Stimulated activated effector memory CD8-positive, alpha-beta T cell treated with anti-CD3 and anti-CD28 coated beads, Interleukin-12 subunit alpha, Interleukin-12 subunit beta, amount 100 ng/mL, for 72 hours (primary cell): ENCODE data around the gene SMPD1.

Experiments used
- ATAC-seq: fragments of 150-1000 bp; cut with Tn5 transposase; 2 replicates; pipeline ENCODE4 v1.10.0; 2021
- DNase-seq, 2 donors: peaks; one replicate each; pipeline ENCODE4 v3.0.0; 2021 to 2022; ENCODE audit warnings: low spot score in 2 of 2
- H3K27ac Mint-ChIP-seq: one replicate; pipeline ENCODE4 v1.8.0; 2022; ENCODE audit warnings: mild to moderate bottlenecking, mixed read lengths
- H3K36me3 Mint-ChIP-seq: one replicate; pipeline ENCODE4 v1.8.0; 2022; ENCODE audit warnings: mild to moderate bottlenecking, mixed read lengths
- H3K4me1 Mint-ChIP-seq: one replicate; pipeline ENCODE4 v1.8.0; 2022; ENCODE audit warnings: mixed read lengths
- H3K4me3 Mint-ChIP-seq: one replicate; pipeline ENCODE4 v1.8.0; 2022; ENCODE audit warnings: mild to moderate bottlenecking, mixed read lengths
- H3K9me3 Mint-ChIP-seq: one replicate; pipeline ENCODE4 v1.8.0; 2022; ENCODE audit warnings: mixed read lengths

The SMPD1 gene

GRCh38 chr11:6401464-6401863, 11.2 kb downstream of the SMPD1 start:
- Mint-ChIP-seq H3K4me1 (peaks cover 66% of the 10 kb centered on the region), H3K9me3 (no peaks in the 10 kb centered on the region), H3K4me3 (no peak overlapping the region), H3K36me3 (peaks cover 41% of the 10 kb centered on the region), H3K27ac (peak overlapping the region; percentile 90)
- DNase-seq = no peak
- ATAC-seq = no peak

GRCh38 chr11:6402061-6402470, 11.8 kb downstream of the SMPD1 start:
- DNase-seq = peak in 1 of 2 donors; percentile 75
- Mint-ChIP-seq H3K4me3 (peak overlapping the region; percentile 68), H3K36me3 (peaks cover 39% of the 10 kb centered on the region)

GRCh38 chr11:6402561-6402981, 12.3 kb downstream of the SMPD1 start:
- DNase-seq (peak; percentile 41 to 80), ATAC-seq (peak; percentile 90)
- peaks cover 37% of the 10 kb centered on the region for H3K36me3 Mint-ChIP-seq
- peaks cover 76% of the 10 kb centered on the region for H3K4me1 Mint-ChIP-seq
- peak overlapping the region; percentile 68 for H3K4me3 Mint-ChIP-seq
- peak overlapping the region; percentile 90 for H3K27ac Mint-ChIP-seq
- H3K9me3 Mint-ChIP-seq = no peaks in the 10 kb centered on the region

More at GRCh38 chr11:6402061-6402470, 11.8 kb downstream of the SMPD1 start:
- ATAC-seq = peak; percentile 72
- Mint-ChIP-seq H3K4me1 (peaks cover 72% of the 10 kb centered on the region), H3K27ac (peak overlapping the region; percentile 90), H3K9me3 (no peaks in the 10 kb centered on the region)

GRCh38 chr11:6403539-6403938, 13.3 kb downstream of the SMPD1 start:
- Mint-ChIP-seq H3K4me3 (peak overlapping the region; percentile 68), H3K4me1 (peaks cover 82% of the 10 kb centered on the region)
- no peak for ATAC-seq

DNA sequence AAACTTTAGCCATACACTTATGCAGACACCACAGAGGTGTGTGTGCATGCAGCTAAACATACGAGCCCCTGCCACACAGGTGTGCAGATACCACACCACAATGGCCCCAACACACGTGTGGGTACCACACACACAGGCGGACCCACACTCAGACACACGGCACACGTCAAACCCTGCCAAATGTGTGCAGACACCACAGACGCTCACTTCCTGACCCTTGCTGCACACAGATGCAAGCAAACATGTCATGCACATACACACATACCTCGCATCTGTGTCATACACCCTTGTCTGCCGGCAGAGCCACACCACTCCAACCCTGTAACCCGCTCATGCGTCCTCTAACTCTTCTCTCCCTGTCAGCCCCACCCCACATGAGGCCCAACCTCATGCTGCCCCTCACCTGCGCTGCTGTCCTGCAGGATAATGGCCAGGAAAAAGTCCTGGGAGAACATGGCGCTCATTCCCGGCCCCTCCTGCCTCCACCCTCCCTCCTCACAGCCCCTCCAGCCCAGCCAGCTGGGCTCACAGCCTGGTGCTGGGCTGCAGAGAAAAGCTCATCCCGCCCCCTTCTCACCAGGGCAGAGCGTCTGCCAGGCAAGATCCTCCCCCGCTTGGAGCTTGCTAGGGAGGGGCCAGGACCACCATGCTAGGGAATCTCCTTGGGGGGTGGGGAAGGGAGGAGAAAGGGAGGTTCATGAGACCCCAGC, 14.2 kb downstream of the SMPD1 start:
- DNase-seq (peak in 1 of 2 donors; percentile 49), ATAC-seq (peak; percentile 66)
- peaks cover 75% of the 10 kb centered on the region for H3K4me1 Mint-ChIP-seq
- H3K9me3 Mint-ChIP-seq = no peaks in the 10 kb centered on the region
- H3K36me3 Mint-ChIP-seq = peaks cover 34% of the 10 kb centered on the region
- peak overlapping the region; percentile 90 for H3K27ac Mint-ChIP-seq
- peak overlapping the region; percentile 10 for H3K4me3 Mint-ChIP-seq

More at GRCh38 chr11:6403539-6403938, 13.3 kb downstream of the SMPD1 start:
- peak in 1 of 2 donors; percentile 49 for DNase-seq
- Mint-ChIP-seq H3K36me3 (peaks cover 33% of the 10 kb centered on the region), H3K9me3 (no peaks in the 10 kb centered on the region), H3K27ac (peak overlapping the region; percentile 90)

DNA sequence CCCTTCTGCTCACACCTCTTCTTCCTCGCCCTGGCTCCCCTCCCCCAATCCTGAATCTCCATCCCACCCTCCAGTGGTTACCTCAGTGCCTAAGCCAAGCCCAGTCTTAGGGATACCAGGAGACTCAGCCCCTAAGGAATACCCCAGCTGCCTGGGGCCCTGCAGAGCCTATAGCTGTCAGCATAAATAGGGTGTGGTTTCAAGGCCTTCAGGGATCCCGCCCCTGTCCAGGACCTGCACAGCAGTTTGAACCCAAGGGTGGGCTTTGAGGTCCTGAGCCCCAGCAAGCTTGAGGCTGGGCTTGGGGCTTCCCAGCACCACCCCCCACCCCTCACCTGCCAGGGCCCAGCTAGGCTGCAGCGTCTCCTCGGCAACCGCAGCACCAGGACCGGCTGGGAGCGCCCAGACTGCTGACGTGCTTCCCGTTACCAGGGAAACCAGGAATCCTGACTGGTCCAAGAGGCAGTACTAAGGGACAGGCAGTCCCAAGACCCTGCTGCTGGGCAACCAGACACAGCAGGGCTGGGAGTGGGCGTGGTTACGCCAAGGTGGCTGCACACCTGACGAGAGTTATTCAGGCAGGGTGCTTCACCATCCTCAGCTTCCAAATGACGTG, 14.9 kb downstream of the SMPD1 start:
- Mint-ChIP-seq H3K4me1 (peaks cover 69% of the 10 kb centered on the region), H3K4me3 (no peak overlapping the region), H3K36me3 (peaks cover 31% of the 10 kb centered on the region), H3K9me3 (no peaks in the 10 kb centered on the region), H3K27ac (no peak overlapping the region)
- ATAC-seq = no peak
- peak in 1 of 2 donors; percentile 45 for DNase-seq

DNA sequence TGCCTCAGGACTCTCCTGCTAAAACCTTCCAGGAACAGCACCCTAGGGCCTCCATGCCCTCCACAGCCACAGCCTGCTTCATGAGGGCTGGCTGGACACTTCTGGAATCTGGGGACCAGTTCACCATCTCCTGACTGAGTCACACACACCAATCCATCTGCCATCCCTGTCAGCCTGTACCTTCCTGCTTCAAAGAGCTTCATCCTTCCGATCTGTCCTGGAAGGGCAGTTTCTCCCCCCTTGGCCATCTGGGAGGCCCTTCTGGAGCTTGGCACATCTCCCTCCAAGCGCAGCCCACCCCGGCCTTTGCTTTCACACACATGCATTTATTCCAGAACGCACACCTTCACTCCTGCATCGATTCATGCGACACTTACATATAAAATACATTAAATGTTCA, 15.6 kb downstream of the SMPD1 start:
- peaks cover 65% of the 10 kb centered on the region for H3K4me1 Mint-ChIP-seq
- H3K36me3 Mint-ChIP-seq = peaks cover 27% of the 10 kb centered on the region
- ATAC-seq = no peak
- no peaks in the 10 kb centered on the region for H3K9me3 Mint-ChIP-seq
- H3K27ac Mint-ChIP-seq = no peak overlapping the region
- no peak overlapping the region for H3K4me3 Mint-ChIP-seq
- DNase-seq = no peak

DNA sequence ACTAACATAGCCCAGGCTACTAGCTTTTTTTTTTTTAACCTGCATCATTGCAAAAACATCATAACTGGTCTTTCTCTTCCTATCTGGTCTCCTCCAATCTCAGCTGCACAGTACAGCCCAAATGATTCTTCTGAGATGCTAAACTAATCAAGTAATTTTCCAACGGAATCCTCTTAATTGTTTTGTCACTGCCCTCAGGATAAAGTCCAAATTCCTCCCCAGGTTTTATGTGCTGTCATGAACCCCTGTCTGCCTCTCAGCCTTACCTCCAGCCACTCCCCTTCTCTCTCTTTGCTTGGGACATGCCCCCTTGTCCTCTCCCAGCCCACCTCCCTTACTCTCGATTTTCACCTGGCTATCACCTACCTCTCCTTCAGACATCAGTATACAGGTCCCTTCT, 16.1 kb downstream of the SMPD1 start:
- peak overlapping the region; percentile 4 for H3K27ac Mint-ChIP-seq
- no peak for ATAC-seq
- no peaks in the 10 kb centered on the region for H3K9me3 Mint-ChIP-seq
- H3K4me1 Mint-ChIP-seq = peaks cover 60% of the 10 kb centered on the region
- H3K36me3 Mint-ChIP-seq = peaks cover 24% of the 10 kb centered on the region
- no peak overlapping the region for H3K4me3 Mint-ChIP-seq
- no peak for DNase-seq

GRCh38 chr11:6410695-6411430, 20.6 kb downstream of the SMPD1 start:
- no peak overlapping the region for H3K27ac Mint-ChIP-seq
- H3K36me3 Mint-ChIP-seq = peaks cover 12% of the 10 kb centered on the region
- no peak overlapping the region for H3K4me3 Mint-ChIP-seq
- DNase-seq (no peak), ATAC-seq (no peak)
- no peaks in the 10 kb centered on the region for H3K9me3 Mint-ChIP-seq
- peaks cover 35% of the 10 kb centered on the region for H3K4me1 Mint-ChIP-seq

GRCh38 chr11:6411594-6412031, 21.3 kb downstream of the SMPD1 start:
- Mint-ChIP-seq H3K27ac (no peak overlapping the region), H3K4me3 (no peak overlapping the region), H3K9me3 (no peaks in the 10 kb centered on the region), H3K4me1 (peaks cover 28% of the 10 kb centered on the region), H3K36me3 (peaks cover 12% of the 10 kb centered on the region)
- DNase-seq (no peak), ATAC-seq (no peak)

GRCh38 chr11:6413791-6414201, 23.5 kb downstream of the SMPD1 start:
- Mint-ChIP-seq H3K9me3 (no peaks in the 10 kb centered on the region), H3K36me3 (peaks cover 12% of the 10 kb centered on the region), H3K4me1 (peaks cover 13% of the 10 kb centered on the region), H3K4me3 (no peak overlapping the region), H3K27ac (no peak overlapping the region)
- ATAC-seq (peak; percentile 42), DNase-seq (no peak)

DNA sequence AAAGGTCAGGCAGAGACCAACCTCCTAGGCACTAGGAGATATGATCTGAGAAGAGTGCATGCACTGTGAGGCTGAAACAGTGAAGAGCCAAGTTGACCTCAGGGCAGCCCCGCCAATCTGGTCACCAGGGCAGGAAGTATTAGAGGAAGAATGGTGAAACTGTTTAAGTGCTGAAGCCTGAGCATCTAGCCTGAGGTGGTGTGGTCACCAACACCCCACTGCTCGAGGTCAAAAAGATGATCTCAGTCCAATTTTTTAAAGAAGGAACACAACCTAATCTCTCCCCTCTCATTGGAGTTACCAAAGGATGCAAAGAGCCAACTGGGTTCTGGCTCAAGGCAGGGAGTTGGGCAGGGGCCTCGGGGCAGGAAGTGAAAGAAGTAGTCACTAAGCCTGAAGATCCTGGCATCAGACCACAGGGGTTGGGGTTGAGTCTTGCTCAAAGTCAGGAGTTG, 24.6 kb downstream of the SMPD1 start:
- DNase-seq (peak in 1 of 2 donors; percentile 58), ATAC-seq (peak; percentile 68)
- H3K4me3 Mint-ChIP-seq = no peak overlapping the region
- no peaks in the 10 kb centered on the region for H3K9me3 Mint-ChIP-seq
- peaks cover 5% of the 10 kb centered on the region for H3K36me3 Mint-ChIP-seq
- H3K4me1 Mint-ChIP-seq = peaks cover 18% of the 10 kb centered on the region
- H3K27ac Mint-ChIP-seq = no peak overlapping the region

- no peaks in the 10 kb centered on the region for H3K9me3 Mint-ChIP-seq
- no peak overlapping the region for H3K27ac Mint-ChIP-seq
- no peak for DNase-seq
- H3K4me1 Mint-ChIP-seq = peaks cover 18% of the 10 kb centered on the region
- peaks cover 2% of the 10 kb centered on the region for H3K36me3 Mint-ChIP-seq
- no peak overlapping the region for H3K4me3 Mint-ChIP-seq
- ATAC-seq = no peak
Observed at GRCh38 chr11:6415797-6416196, 25.5 kb downstream of the SMPD1 start.

- DNase-seq = no peak
- no peak for ATAC-seq
- Mint-ChIP-seq H3K9me3 (no peaks in the 10 kb centered on the region), H3K27ac (no peak overlapping the region), H3K36me3 (no peaks in the 10 kb centered on the region), H3K4me3 (no peak overlapping the region), H3K4me1 (peaks cover 8% of the 10 kb centered on the region)
Observed at GRCh38 chr11:6417907-6418556, 27.8 kb downstream of the SMPD1 start.

GRCh38 chr11:6418557-6419008, 28.3 kb downstream of the SMPD1 start:
- H3K4me3 Mint-ChIP-seq = no peak overlapping the region
- peaks cover 5% of the 10 kb centered on the region for H3K4me1 Mint-ChIP-seq
- H3K9me3 Mint-ChIP-seq = no peaks in the 10 kb centered on the region
- no peaks in the 10 kb centered on the region for H3K36me3 Mint-ChIP-seq
- H3K27ac Mint-ChIP-seq = no peak overlapping the region
- DNase-seq (no peak), ATAC-seq (peak; percentile 16)
